A549 (cell line): ENCODE results near the gene TMEM53. TPM values are rescaled to one million over a fixed set of nuclear protein-coding genes. Genes with fewer than 3 reads are reported as not detected.

Source experiments
- ATAC-seq, 2 experiments: fragments of 200-7000 bp in 1 of 2; fragments of >200 bp in 1 of 2; cut with Nextera tagmentation in 1 of 2; cut with Tn5 transposase in 1 of 2; 3 replicates each; pipeline versions ENCODE4 v1.8.0 to v1.9.1; 2018 to 2020; ENCODE audit warnings: mild to moderate bottlenecking in 1 of 2, moderate library complexity in 1 of 2
- CTCF ChIA-PET: fragments of 300-600 bp; sonication (Branson Sonifier 250); formaldehyde crosslinking; extraction: SDS; loops from one replicate; lab custom pipeline; 2021; ENCODE audit warnings: antibody characterized with exemption, inconsistent platforms; lab: Yijun Ruan, JAX
- POLR2A ChIA-PET: fragments of 350-600 bp; formaldehyde crosslinking; extraction: SDS; loops from one replicate; lab custom pipeline; 2021; ENCODE audit warnings: antibody characterized with exemption, inconsistent platforms; lab: Yijun Ruan, JAX
- DNase-seq, 2 experiments: peaks; one replicate each; pipeline versions ENCODE4 v3.0.0 to v3.0.0-alpha.2; 2011 to 2016; ENCODE audit warnings: low read depth in 1 of 2, low spot score in 1 of 2
- FAIRE-seq: peaks from 2 replicates; lab custom pipeline; 2011; peaks lifted over from hg19 to GRCh38; lab: Jason Lieb, UNC
- H3K27ac ChIP-seq, 2 experiments: fragments of >200 bp; sonication (Bioruptor Twin); formaldehyde crosslinking; 3 replicates each; pipeline ENCODE4 v1.5.1; 2016 to 2017
- H3K4me1 ChIP-seq: fragments of >200 bp; sonication (Bioruptor Twin); formaldehyde crosslinking; 3 replicates; pipeline ENCODE4 v1.6.1; 2016
- H3K4me2 ChIP-seq: fragments of >200 bp; sonication (Bioruptor Twin); formaldehyde crosslinking; 3 replicates; pipeline ENCODE4 v1.6.1; 2016
- H3K4me3 ChIP-seq: fragments of >200 bp; sonication (Bioruptor Twin); formaldehyde crosslinking; 3 replicates; pipeline ENCODE4 v1.5.1; 2016
- H3K9me3 ChIP-seq: fragments of >200 bp; sonication (Bioruptor Twin); formaldehyde crosslinking; 3 replicates; pipeline ENCODE4 v1.6.1; 2016
- ATOH8 ChIP-seq: fragments of 250-450 bp; sonication (Bioruptor Pico); IDR thresholded peaks from 2 replicates; pipeline ENCODE4 v1.5.0; 2020; ENCODE audit warnings: low read depth, mild to moderate bottlenecking, moderate library complexity
- BHLHE40 ChIP-seq: IDR thresholded peaks from 2 replicates; pipeline ENCODE4 v1.6.1; 2012; ENCODE audit warnings: low read depth, low read length, inconsistent platforms
- CBX2 ChIP-seq: fragments of 200-600 bp; sonication (generic); IDR thresholded peaks from 2 replicates; pipeline ENCODE4 v1.6.1; 2016; ENCODE audit warnings: low read depth, mild to moderate bottlenecking, borderline replicate concordance
- CHD2 ChIP-seq: fragments of 150-350 bp; IDR thresholded peaks from 2 replicates; pipeline ENCODE4 v1.6.1; 2014; ENCODE audit warnings: low read length; ENCODE audit not compliant: partially characterized antibody
- E2F6 ChIP-seq: IDR thresholded peaks from 2 replicates; pipeline ENCODE4 v1.6.1; 2012; ENCODE audit warnings: low read depth, borderline replicate concordance
- EHMT2 ChIP-seq: fragments of 200-600 bp; sonication (generic); IDR thresholded peaks from 2 replicates; pipeline ENCODE4 v1.6.1; 2016; ENCODE audit warnings: antibody characterized with exemption, low read depth, mild to moderate bottlenecking, moderate library complexity
- EP300 ChIP-seq, 2 experiments: fragments of >200 bp; sonication (Bioruptor Twin); formaldehyde crosslinking; IDR thresholded peaks; 2 replicates in 1 of 2; 3 replicates in 1 of 2; pipeline ENCODE4 v1.6.1; 2016 to 2017
- ESRRA ChIP-seq: fragments of 150-350 bp; IDR thresholded peaks from 2 replicates; pipeline ENCODE4 v1.6.1; 2014; ENCODE audit warnings: mild to moderate bottlenecking, low read length, borderline replicate concordance
- FOSB ChIP-seq: fragments of 250-450 bp; sonication (Bioruptor Pico); IDR thresholded peaks from 2 replicates; pipeline ENCODE4 v1.5.0; 2020; ENCODE audit warnings: mild to moderate bottlenecking, moderate library complexity
- FOSL2 ChIP-seq, 2 experiments: fragments of 450-650 bp in 1 of 2; fragments of >200 bp in 1 of 2; sonication (Bioruptor Twin) in 1 of 2; formaldehyde crosslinking; IDR thresholded peaks; 2 replicates each; pipeline versions ENCODE4 v1.5.0 to v1.6.1; 2016 to 2020; ENCODE audit warnings: mild to moderate bottlenecking in 1 of 2, moderate library complexity in 1 of 2
- HEYL ChIP-seq: fragments of 250-450 bp; sonication (Bioruptor Pico); IDR thresholded peaks from 2 replicates; pipeline ENCODE4 v1.8.0; 2021; ENCODE audit warnings: mild to moderate bottlenecking, moderate library complexity
- JUNB ChIP-seq: fragments of >200 bp; sonication (Bioruptor Twin); formaldehyde crosslinking; IDR thresholded peaks from 2 replicates; pipeline ENCODE4 v1.6.1; 2016
- KDM5A ChIP-seq: fragments of 200-600 bp; sonication (generic); IDR thresholded peaks from 2 replicates; pipeline ENCODE4 v1.6.1; 2016; ENCODE audit warnings: antibody characterized with exemption, mild to moderate bottlenecking
- MAX ChIP-seq: IDR thresholded peaks from 2 replicates; pipeline ENCODE4 v1.6.1; 2012
- NPAS2 ChIP-seq: fragments of 250-450 bp; sonication (Bioruptor Pico); IDR thresholded peaks from 2 replicates; pipeline ENCODE4 v1.8.0; 2022; ENCODE audit warnings: mild to moderate bottlenecking, moderate library complexity, borderline replicate concordance
- NR3C1 ChIP-seq: fragments of >200 bp; sonication (Bioruptor Twin); formaldehyde crosslinking; IDR thresholded peaks from 3 replicates; pipeline ENCODE4 v1.6.1; 2017
- RCOR1 ChIP-seq: fragments of 150-350 bp; IDR thresholded peaks from 2 replicates; pipeline ENCODE4 v1.6.1; 2014; ENCODE audit warnings: antibody characterized with exemption, low read length, low read depth
- SREBF2 ChIP-seq: fragments of 450-650 bp; IDR thresholded peaks from 2 replicates; pipeline ENCODE4 v1.6.1; 2014; ENCODE audit warnings: mild to moderate bottlenecking, moderate library complexity
- TP53 ChIP-seq: fragments of 250-450 bp; sonication (Bioruptor Pico); IDR thresholded peaks from 2 replicates; pipeline ENCODE4 v1.5.0; 2021; ENCODE audit warnings: mild to moderate bottlenecking, moderate library complexity
- ZC3H11A ChIP-seq: fragments of 450-650 bp; IDR thresholded peaks from 2 replicates; pipeline ENCODE4 v1.6.1; 2014; ENCODE audit warnings: antibody characterized with exemption, mild to moderate bottlenecking
- WGBS: methylation state at CpG from one replicate; pipeline ENCODE4 v1.1.6; 2017; ENCODE audit errors: missing lambda C conversion rate; 5-methylcytosine and 5-hydroxymethylcytosine counted together
- polyA plus RNA-seq, 4 experiments: library from polyadenylated mRNA; depleted of rRNA in 3 of 4; stranded (reverse); fragments of >200 nt; fragmentation: RNase III in 1 of 4; extraction: RNeasy Plus Mini Kit Qiagen cat#74134 plus additional on column Dnase treatment in 1 of 4; gene quantifications; 2 replicates in 3 of 4; 3 replicates in 1 of 4; pipeline ENCODE4 v1.2.3, GENCODE V29; 2011 to 2017
- TF ChIP-seq, protein P1 (sequence below): fragments of 200-600 bp; sonication (generic); IDR thresholded peaks from 2 replicates; pipeline ENCODE4 v1.6.1; 2016; ENCODE audit warnings: antibody characterized with exemption, mild to moderate bottlenecking, moderate library complexity
- TF ChIP-seq, protein P2 (sequence below): fragments of 250-450 bp; sonication (Bioruptor Pico); IDR thresholded peaks from 2 replicates; pipeline ENCODE4 v1.5.0; 2021; ENCODE audit warnings: mild to moderate bottlenecking, moderate library complexity, borderline replicate concordance

Gene TMEM53
- polyA plus RNA-seq, 2 of the 4 experiments (the other 2 are of a cell fraction) = 6.2 to 8.0 TPM

- no peak for ATAC-seq
- TF ChIP-seq SREBF2 (no peak), MAX (no peak), KDM5A (no peak), TP53 (CRISPR knock-in tag) (no peak), EHMT2 (no peak), JUNB (no peak), BHLHE40 (no peak), RCOR1 (no peak), EP300 (IDR thresholded peaks at IDR 0.05) (no peak), HEYL (CRISPR knock-in tag) (no peak), ESRRA (no peak)
- FAIRE-seq = no peak
- no peak for DNase-seq
- Histone ChIP-seq H3K9me3 (no peaks in the 10 kb centered on the region), H3K27ac (no peak overlapping the region), H3K4me1 (peaks cover 8% of the 10 kb centered on the region; the same call in 1 of the 3 replicates), H3K4me2 (no peak overlapping the region), H3K4me3 (no peak overlapping the region)
- CTCF ChIA-PET = interaction anchor here (2.2 to 14.6 kb wide), 2 partner anchors 16 to 63 kb away, joined by 6 to 119 read pairs; no protein-coding TSS in a partner anchor
- WGBS = 95% methylated on average over 9 of the region's 9 CpGs
- POLR2A ChIA-PET = no interaction called here
These were observed 38.8 kb downstream of the TMEM53 start for GRCh38 chr1:44635439-44635838.

DNA sequence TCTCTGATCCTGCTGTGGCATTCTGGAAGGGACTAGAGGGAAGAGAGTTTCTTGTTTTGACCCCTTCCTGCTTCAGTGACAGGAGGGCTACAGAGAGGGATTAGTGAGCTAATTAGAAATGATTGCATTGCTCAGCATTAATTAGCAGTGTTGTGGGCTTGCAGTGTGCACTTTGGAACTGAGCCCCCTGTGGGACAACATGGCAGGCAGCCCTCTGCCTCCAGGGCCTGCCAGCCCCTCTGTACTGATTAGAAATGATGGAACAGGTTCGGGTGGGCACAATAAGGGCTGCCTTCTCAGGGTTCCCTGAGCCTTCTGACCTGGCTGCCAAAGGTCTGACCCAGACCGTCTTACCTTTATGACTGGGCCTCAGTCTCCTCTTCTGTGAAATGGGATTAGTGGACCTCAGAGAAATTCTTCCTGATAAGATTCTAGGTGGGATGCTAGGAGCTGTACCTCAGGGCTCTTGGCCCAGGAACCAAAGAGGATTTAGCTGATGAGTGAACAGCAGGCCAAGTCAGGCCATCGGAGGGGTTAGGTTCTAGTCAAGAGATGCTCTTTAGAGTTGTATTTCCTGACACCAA lies 39.6 kb downstream of the TMEM53 start:
- POLR2A ChIA-PET = interaction anchor here (1.2 to 3.8 kb wide), 2 partner anchors 7 to 40 kb away, joined by 4 to 19 read pairs; partner anchors contain the start of genes ARMH1 and TMEM53
- no peak for DNase-seq
- FAIRE-seq = no peak
- Histone ChIP-seq H3K27ac (no peak overlapping the region), H3K4me1 (peaks cover 10% of the 10 kb centered on the region; the same call in 1 of the 3 replicates), H3K4me2 (no peak overlapping the region), H3K9me3 (no peaks in the 10 kb centered on the region), H3K4me3 (no peak overlapping the region)
- CTCF ChIA-PET = interaction anchor here (14.6 kb wide), 1 partner anchor 16 kb away, joined by 119 read pairs; no protein-coding TSS in a partner anchor
- no peak for ATAC-seq
- 79% methylated on average over 3 of the region's 3 CpGs for WGBS
- TF ChIP-seq, protein P1, sequence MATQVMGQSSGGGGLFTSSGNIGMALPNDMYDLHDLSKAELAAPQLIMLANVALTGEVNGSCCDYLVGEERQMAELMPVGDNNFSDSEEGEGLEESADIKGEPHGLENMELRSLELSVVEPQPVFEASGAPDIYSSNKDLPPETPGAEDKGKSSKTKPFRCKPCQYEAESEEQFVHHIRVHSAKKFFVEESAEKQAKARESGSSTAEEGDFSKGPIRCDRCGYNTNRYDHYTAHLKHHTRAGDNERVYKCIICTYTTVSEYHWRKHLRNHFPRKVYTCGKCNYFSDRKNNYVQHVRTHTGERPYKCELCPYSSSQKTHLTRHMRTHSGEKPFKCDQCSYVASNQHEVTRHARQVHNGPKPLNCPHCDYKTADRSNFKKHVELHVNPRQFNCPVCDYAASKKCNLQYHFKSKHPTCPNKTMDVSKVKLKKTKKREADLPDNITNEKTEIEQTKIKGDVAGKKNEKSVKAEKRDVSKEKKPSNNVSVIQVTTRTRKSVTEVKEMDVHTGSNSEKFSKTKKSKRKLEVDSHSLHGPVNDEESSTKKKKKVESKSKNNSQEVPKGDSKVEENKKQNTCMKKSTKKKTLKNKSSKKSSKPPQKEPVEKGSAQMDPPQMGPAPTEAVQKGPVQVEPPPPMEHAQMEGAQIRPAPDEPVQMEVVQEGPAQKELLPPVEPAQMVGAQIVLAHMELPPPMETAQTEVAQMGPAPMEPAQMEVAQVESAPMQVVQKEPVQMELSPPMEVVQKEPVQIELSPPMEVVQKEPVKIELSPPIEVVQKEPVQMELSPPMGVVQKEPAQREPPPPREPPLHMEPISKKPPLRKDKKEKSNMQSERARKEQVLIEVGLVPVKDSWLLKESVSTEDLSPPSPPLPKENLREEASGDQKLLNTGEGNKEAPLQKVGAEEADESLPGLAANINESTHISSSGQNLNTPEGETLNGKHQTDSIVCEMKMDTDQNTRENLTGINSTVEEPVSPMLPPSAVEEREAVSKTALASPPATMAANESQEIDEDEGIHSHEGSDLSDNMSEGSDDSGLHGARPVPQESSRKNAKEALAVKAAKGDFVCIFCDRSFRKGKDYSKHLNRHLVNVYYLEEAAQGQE = no peak
- TF ChIP-seq FOSL2 (IDR thresholded peaks at IDR 0.05) (no peak), FOSL2 (CRISPR knock-in tag; IDR thresholded peaks at IDR 0.05) (no peak), FOSB (CRISPR knock-in tag) (no peak), E2F6 (no peak), ESRRA (no peak), ZC3H11A (no peak), NPAS2 (no peak), NR3C1 (no peak), RCOR1 (no peak), ATOH8 (CRISPR knock-in tag) (no peak), TP53 (CRISPR knock-in tag) (no peak), CBX2 (no peak), BHLHE40 (no peak), CHD2 (no peak)
- TF ChIP-seq, protein P2, sequence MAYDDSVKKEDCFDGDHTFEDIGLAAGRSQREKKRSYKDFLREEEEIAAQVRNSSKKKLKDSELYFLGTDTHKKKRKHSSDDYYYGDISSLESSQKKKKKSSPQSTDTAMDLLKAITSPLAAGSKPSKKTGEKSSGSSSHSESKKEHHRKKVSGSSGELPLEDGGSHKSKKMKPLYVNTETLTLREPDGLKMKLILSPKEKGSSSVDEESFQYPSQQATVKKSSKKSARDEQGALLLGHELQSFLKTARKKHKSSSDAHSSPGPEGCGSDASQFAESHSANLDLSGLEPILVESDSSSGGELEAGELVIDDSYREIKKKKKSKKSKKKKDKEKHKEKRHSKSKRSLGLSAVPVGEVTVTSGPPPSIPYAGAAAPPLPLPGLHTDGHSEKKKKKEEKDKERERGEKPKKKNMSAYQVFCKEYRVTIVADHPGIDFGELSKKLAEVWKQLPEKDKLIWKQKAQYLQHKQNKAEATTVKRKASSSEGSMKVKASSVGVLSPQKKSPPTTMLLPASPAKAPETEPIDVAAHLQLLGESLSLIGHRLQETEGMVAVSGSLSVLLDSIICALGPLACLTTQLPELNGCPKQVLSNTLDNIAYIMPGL (CRISPR knock-in tag) = no peak
